Measurements from ENCODE around the gene A2M.

Gene A2M

GRCh38 chr12:9070351-9070750, 45.4 kb downstream of the A2M start:
- DNase-seq (ENCODE audit: low read depth), result no peak
- no peak overlapping the region for H3K4me3 ChIP-seq (ENCODE audit: control insufficient read depth, low read depth, low read length)
- TF ChIP-seq CTCF (conservative IDR thresholded peaks at IDR 0.05; ENCODE audit: control insufficient read depth, insufficient read depth, low read depth, low read length), result no peak

- no peak for TF ChIP-seq CTCF (conservative IDR thresholded peaks at IDR 0.05; ENCODE audit: control insufficient read depth, insufficient read depth, low read depth, low read length)
- DNase-seq (ENCODE audit: low read depth), result no peak
- H3K4me3 ChIP-seq (ENCODE audit: control insufficient read depth, low read depth, low read length), result no peak overlapping the region
Measured at GRCh38 chr12:9068600-9068999, 47.1 kb downstream of the A2M start.

GRCh38 chr12:9068086-9068485, 47.6 kb downstream of the A2M start:
- TF ChIP-seq CTCF (conservative IDR thresholded peaks at IDR 0.05; ENCODE audit: control insufficient read depth, insufficient read depth, low read depth, low read length), result no peak
- no peak for DNase-seq (ENCODE audit: low read depth)
- H3K4me3 ChIP-seq (ENCODE audit: control insufficient read depth, low read depth, low read length), result no peak overlapping the region

- no peak overlapping the region for H3K4me3 ChIP-seq (ENCODE audit: control insufficient read depth, low read depth, low read length)
- no peak for DNase-seq (ENCODE audit: low read depth)
- no peak for TF ChIP-seq CTCF (conservative IDR thresholded peaks at IDR 0.05; ENCODE audit: control insufficient read depth, insufficient read depth, low read depth, low read length)
Measured at GRCh38 chr12:9066755-9067423, 48.8 kb downstream of the A2M start.

- DNase-seq (ENCODE audit: low read depth), result no peak
- H3K4me3 ChIP-seq (ENCODE audit: control insufficient read depth, low read depth, low read length), result no peak overlapping the region
Measured at GRCh38 chr12:9066183-9066623, 49.5 kb downstream of the A2M start.

GRCh38 chr12:9065607-9065856, 50.2 kb downstream of the A2M start:
- DNase-seq (ENCODE audit: low read depth), result no peak
- no peak for TF ChIP-seq CTCF (conservative IDR thresholded peaks at IDR 0.05; ENCODE audit: control insufficient read depth, insufficient read depth, low read depth, low read length)
- peak overlapping the region; percentile 69 for H3K4me3 ChIP-seq (ENCODE audit: control insufficient read depth, low read depth, low read length)

More at GRCh38 chr12:9066183-9066623, 49.5 kb downstream of the A2M start:
- TF ChIP-seq CTCF (conservative IDR thresholded peaks at IDR 0.05; ENCODE audit: control insufficient read depth, insufficient read depth, low read depth, low read length), result no peak
